SU-DHL-6 (cell line): ENCODE data around the gene CPLX3.

Source experiments
- H2AFZ ChIP-seq: fragments of 200-600 bp; sonication (generic); 2 replicates; pipeline ENCODE4 v1.6.1; 2014; ENCODE audit warnings: low read depth, mild to moderate bottlenecking, moderate library complexity, mixed read lengths, antibody characterized with exemption, low read length; ENCODE audit not compliant: severe bottlenecking
- H3F3A ChIP-seq: fragments of 200-600 bp; shearing (Covaris generic); 2 replicates; pipeline ENCODE4 v1.6.0; 2016; ENCODE audit warnings: antibody characterized with exemption, mild to moderate bottlenecking; ENCODE audit not compliant: insufficient read depth
- H3K27ac ChIP-seq: fragments of 200-600 bp; sonication (generic); 2 replicates; pipeline ENCODE4 v1.5.1; 2016; ENCODE audit warnings: low read depth, mild to moderate bottlenecking, low read length, moderate library complexity, mixed read lengths
- H3K27me3 ChIP-seq: fragments of 200-600 bp; sonication (generic), shearing (Covaris generic); 2 replicates; pipeline ENCODE4 v1.6.0; 2014; ENCODE audit warnings: mild to moderate bottlenecking, low read length
- H3K36me3 ChIP-seq: fragments of 200-600 bp; sonication (generic); 2 replicates; pipeline ENCODE4 v1.6.1; 2014; ENCODE audit warnings: mild to moderate bottlenecking, low read length, mixed read lengths
- H3K4me2 ChIP-seq: fragments of 300-600, 200-600 bp; shearing (Covaris generic), sonication (generic); 2 replicates; pipeline ENCODE4 v1.6.0; 2014; ENCODE audit warnings: low read length, low read depth, mild to moderate bottlenecking; ENCODE audit not compliant: poor library complexity, severe bottlenecking
- H3K4me3 ChIP-seq: fragments of 200-600 bp; sonication (generic); 2 replicates; pipeline ENCODE4 v1.5.1; 2014; ENCODE audit warnings: antibody characterized with exemption, low read length, mild to moderate bottlenecking, mixed read lengths; ENCODE audit not compliant: insufficient read depth, poor library complexity, severe bottlenecking
- H3K79me2 ChIP-seq: fragments of 200-600 bp; sonication (generic); 2 replicates; pipeline ENCODE4 v1.6.1; 2014; ENCODE audit warnings: mild to moderate bottlenecking, low read length, moderate library complexity; ENCODE audit not compliant: insufficient read depth
- H3K9ac ChIP-seq: fragments of 200-600 bp; sonication (generic); 2 replicates; pipeline ENCODE4 v1.7.0; 2014; ENCODE audit warnings: mild to moderate bottlenecking, low read length
- H3K9me2 ChIP-seq: fragments of 200-600 bp; sonication (generic); replicated peaks from 2 replicates; pipeline ENCODE4 v1.6.1; 2014; ENCODE audit warnings: low read length; ENCODE audit not compliant: insufficient read depth
- H3K9me3 ChIP-seq: fragments of 200-600 bp; sonication (generic); 2 replicates; pipeline ENCODE4 v1.6.1; 2014; ENCODE audit warnings: low read length, mixed read lengths; ENCODE audit not compliant: insufficient read depth
- H4K20me1 ChIP-seq: fragments of 200-600 bp; sonication (generic); 2 replicates; pipeline ENCODE4 v1.6.1; 2014; ENCODE audit warnings: low read depth, mild to moderate bottlenecking, antibody characterized with exemption, low read length, moderate library complexity, mixed read lengths
- CTCF ChIP-seq: fragments of 200-600 bp; sonication (generic); IDR thresholded peaks from one replicate; pipeline ENCODE4 v1.5.1; 2017; ENCODE audit warnings: antibody characterized with exemption, mild to moderate bottlenecking, low read length, moderate library complexity; ENCODE audit not compliant: insufficient read depth, poor library complexity, severe bottlenecking
- EZH2phosphoT487 ChIP-seq: fragments of 200-600 bp; sonication (generic), shearing (Covaris generic); conservative IDR thresholded peaks from 2 replicates; pipeline ENCODE4 v1.6.1; 2018; ENCODE audit warnings: mild to moderate bottlenecking, antibody characterized with exemption, low read length, moderate library complexity, mixed read lengths

CPLX3 gene

GRCh38 chr15:74844319-74845207 lies 18.1 kb downstream of the CPLX3 start:
- no peak for TF ChIP-seq EZH2phosphoT487
- no peak for TF ChIP-seq CTCF
- Histone ChIP-seq H3K27me3 (no peaks in the 10 kb centered on the region), H3K9me2 (no peaks in the 10 kb centered on the region), H4K20me1 (no peaks in the 10 kb centered on the region), H3K4me3 (no peak overlapping the region), H3K36me3 (no peaks in the 10 kb centered on the region), H3K9me3 (no peaks in the 10 kb centered on the region), H2AFZ (no peak overlapping the region), H3K79me2 (no peaks in the 10 kb centered on the region), H3K27ac (peak overlapping the region; percentile 46), H3K9ac (peak overlapping the region; percentile 88; the same call in 1 of the 2 replicates), H3K4me2 (no peak overlapping the region), H3F3A (peaks cover 20% of the 10 kb centered on the region; the same call in 1 of the 2 replicates)

- Histone ChIP-seq H3K9me3 (no peaks in the 10 kb centered on the region), H3K27ac (peak overlapping the region; percentile 46), H4K20me1 (no peaks in the 10 kb centered on the region), H3K9me2 (no peaks in the 10 kb centered on the region), H2AFZ (no peak overlapping the region), H3K27me3 (no peaks in the 10 kb centered on the region), H3K9ac (no peak overlapping the region), H3K79me2 (no peaks in the 10 kb centered on the region), H3K4me3 (no peak overlapping the region), H3K36me3 (no peaks in the 10 kb centered on the region), H3F3A (peaks cover 20% of the 10 kb centered on the region; the same call in 1 of the 2 replicates), H3K4me2 (no peak overlapping the region)
- no peak for TF ChIP-seq CTCF
- TF ChIP-seq EZH2phosphoT487 = no peak
Observed at GRCh38 chr15:74845208-74845568, 18.8 kb downstream of the CPLX3 start.

GRCh38 chr15:74845581-74845980 lies 19.2 kb downstream of the CPLX3 start:
- peaks cover 20% of the 10 kb centered on the region; the same call in 1 of the 2 replicates for H3F3A ChIP-seq
- H3K27ac ChIP-seq = peak overlapping the region; percentile 46; the same call in 1 of the 2 replicates

More at GRCh38 chr15:74845581-74845980, 19.2 kb downstream of the CPLX3 start:
- H3K36me3 ChIP-seq = no peaks in the 10 kb centered on the region
- no peaks in the 10 kb centered on the region for H4K20me1 ChIP-seq
- no peaks in the 10 kb centered on the region for H3K79me2 ChIP-seq
- H3K4me2 ChIP-seq = no peak overlapping the region
- H3K9me3 ChIP-seq = no peaks in the 10 kb centered on the region
- no peaks in the 10 kb centered on the region for H3K27me3 ChIP-seq
- H3K9ac ChIP-seq = no peak overlapping the region
- H2AFZ ChIP-seq = no peak overlapping the region
- H3K4me3 ChIP-seq = no peak overlapping the region
- TF ChIP-seq EZH2phosphoT487 = no peak
- no peak for TF ChIP-seq CTCF
- H3K9me2 ChIP-seq = no peaks in the 10 kb centered on the region
